GM19023 (cell line): ENCODE measurements around the gene MZT2B.
"Not testable (repeated sequence)": the region's sequence is repeated elsewhere in the genome, so short reads cannot be mapped to it uniquely, and the experiment has no call there.

Source experiments
- ATAC-seq: cut with Tn5 transposase; IDR thresholded peaks from one replicate; pipeline ENCODE4 v1.9.1; 2021; ENCODE audit warnings: mild to moderate bottlenecking, moderate library complexity; ENCODE audit not compliant: unreplicated experiment

The MZT2B gene

DNA sequence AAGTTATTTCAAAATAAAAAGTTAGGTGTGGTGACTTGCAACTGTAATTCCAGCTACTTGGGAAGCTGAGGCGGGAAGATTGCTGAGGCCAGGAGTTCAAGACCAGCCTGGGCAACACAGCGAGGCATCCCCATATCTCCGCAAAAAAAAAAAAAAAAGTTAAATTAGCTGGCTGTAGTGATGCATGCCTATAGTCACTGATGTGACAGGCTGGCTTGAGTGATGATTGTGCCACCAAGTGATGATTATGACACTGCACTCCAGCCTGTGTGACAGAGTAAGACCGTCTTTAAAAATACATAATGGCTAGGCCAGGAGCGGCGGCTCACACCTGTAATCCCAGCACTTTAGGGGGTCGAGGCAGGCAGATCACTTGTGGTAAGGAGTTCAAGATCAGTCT, 12.2 kb upstream of the MZT2B start:
- ATAC-seq = no peak

DNA sequence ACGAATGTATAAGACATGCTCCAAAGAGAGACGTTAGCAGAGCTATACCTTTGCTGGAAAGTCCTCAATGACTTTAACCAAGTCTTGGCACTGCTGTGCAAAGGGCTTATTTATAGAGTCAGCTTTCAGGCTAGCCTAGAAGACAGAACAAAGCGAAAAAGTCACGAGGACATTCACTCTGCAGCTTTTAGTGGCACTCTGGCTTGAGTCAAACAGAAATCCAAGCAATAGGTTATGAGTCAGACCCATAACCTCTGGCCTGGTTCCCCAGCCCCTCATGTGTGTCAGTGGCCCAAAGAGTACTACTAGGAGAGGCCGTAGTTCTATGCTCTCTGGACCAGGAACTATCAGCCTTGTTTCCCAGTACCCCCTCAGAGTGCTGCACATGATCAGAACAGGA, 7.2 kb upstream of the MZT2B start:
- ATAC-seq = not testable (repeated sequence)

DNA sequence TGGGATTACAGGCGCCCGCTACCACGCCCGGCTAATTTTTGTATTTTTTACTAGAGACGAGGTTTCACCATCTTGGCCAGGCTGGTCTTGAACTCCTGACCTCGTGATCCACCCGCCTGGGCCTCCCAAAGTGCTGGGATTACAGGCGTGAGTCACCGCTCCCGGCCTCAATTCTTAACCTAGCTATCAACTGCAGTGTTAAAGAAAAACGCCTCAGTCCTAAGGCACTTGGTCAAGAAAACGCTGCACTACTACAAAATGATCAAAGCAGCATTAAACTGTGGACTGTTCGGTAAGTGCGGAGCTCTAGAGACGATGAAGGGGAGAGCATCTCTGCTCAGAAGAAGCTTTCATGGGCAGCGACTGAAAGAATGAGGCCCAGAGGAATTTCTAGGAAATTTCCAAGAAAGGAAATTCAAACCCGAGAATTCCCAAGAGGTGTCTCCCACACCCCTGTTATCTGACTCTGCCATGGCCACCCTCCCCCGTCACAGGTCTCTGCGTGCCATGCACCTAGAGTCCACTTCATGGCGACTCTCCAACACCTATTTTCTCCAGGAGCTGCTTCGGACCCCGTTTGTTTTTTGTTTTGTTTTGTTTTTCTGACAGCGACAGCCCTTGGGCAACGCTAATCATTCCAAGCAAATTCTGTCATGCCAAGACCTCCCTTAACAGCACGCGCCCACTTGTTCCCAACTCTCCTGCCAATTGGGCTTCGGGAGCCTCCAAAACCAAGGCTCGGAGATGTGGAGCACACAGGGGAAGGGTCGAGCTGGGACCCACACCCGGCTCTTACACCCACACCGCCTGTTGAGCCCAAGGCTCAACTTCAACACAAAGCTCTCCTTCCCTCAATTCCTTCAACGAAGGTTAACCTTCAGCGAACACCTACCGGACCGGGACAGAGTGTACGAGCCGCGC, 1.4 kb upstream of the MZT2B start:
- ATAC-seq = not testable (repeated sequence)

DNA sequence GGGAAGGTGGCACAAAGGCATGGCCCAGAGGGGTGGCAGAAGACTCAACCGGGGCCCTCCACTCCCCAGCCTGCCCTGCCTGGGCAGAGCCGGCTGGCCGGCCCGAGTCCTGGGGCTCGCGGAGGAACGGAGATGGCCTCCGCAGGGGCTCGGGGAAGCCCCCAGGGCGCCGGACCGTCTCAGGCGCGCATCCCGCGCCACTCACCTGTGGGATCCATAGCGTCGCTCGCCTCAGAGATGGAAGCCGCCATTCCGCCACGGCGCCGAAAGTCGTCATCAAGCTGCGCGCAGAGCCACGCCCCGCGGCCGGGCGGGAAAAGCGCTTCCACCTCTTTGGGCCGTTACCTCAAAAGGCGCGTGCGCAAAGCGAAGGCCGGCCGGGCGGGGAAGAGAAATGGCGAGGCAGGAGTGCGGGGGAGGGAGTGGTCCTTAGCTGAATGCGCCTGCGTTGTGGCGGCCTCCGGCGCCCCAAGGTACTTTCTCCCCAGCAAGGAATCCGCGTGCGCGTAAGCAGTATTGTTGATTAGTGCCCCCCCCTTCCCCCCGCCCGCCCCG, 660 bp upstream of the MZT2B start, which contains the start of gene SMPD4:
Gene SMPD4, minus strand, starts transcription at position 278 of the 555 bp plus-strand sequence. CDS start 5,010 bp downstream, outside the sequence.
- ATAC-seq = peak; percentile 62

DNA sequence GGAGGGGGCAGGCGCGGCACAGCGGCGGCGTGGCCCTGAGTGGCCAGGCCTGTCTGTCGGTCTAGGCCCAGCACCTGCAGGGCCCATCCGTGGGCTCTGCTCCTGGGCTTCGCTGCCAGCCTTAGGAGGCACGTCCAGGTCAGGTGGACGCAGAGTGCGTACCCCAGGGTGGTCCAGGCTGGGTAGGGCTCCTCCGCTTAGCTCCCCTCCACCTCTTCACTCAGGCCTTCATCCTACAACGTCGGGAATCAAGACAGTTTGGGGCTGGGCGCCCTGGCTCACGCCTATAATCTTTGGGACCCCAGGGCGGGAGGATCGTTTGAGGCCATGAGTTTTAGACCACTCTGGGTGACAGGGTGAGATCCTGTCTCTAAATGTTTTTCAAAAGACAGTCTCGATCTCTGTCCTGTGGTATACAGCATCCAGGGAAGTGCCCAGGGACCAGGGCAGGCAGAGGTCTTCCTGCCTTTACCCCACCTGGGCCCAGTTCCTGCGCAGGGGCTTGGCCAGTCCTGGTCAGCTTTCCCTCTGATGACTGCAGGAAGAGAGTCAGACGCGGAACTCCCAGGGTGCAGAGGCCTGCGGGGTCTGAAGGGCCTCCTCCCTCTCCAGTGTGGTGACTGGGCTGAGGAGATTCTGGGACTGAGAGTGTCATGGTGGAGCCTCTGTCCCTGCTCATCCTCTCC, 907 bp downstream of the MZT2B start:
- ATAC-seq = peak; percentile 18

DNA sequence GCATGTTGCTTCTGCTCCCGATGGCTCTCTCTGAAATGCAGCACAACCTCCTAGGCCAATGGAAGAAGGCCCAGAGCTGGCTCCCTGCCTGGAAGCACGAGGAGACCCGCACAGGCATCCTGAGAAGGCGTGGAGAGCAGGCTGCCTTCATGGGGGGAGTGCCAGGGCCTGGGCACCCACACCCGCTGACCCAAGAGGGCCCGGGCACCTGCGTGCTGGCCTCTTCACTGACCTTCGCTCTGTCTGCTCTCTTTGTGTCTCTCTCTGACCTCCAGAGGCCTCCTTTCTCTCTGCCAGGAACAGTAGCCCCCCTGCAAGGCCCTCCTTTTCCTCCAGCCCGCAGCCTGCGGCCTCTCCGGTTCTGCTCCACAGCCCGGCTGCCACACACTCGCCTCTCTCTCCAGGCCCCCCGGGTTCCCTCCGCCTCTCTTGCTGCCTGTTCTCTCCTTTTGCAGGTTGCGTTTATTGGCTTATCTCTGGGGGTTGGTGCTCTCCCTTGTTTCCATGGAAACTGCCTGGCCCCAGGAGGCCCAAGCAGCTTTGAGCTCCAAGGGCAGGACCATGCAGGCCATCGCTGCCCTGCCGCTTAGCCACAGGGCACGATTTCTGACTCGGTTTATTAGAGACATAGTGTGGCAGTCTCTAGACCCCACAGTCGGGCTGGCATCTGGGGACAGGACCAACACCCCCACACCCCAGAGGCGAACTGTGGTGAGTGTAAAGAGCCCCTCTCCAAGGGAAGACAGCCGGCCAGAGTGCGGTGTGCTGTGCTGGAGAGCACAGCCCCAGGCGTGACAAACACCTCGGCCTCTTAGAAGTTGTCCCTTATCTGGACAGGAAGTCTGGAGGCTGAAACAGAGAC, 1.7 kb downstream of the MZT2B start:
- no peak for ATAC-seq

DNA sequence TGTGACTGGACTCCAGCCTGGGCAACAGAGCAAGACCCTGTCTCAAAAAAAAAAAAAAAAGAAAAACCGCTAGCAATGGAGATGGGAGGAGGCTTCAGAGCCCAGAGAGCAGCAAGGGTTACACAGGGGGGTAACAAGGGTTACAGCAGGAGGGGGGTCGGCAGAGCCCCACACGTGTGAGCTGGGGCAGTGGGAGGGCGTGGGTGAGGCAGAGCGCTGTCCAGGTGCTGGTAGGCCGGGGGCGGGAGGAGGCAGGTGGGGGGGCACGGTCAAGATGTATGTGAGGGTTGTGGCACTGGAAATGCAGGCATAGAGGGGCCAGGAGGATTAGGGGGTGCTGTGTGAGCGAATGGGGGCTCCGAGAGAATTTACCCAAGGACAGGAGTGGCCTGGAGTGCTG, 3.4 kb downstream of the MZT2B start:
- ATAC-seq = no peak

DNA sequence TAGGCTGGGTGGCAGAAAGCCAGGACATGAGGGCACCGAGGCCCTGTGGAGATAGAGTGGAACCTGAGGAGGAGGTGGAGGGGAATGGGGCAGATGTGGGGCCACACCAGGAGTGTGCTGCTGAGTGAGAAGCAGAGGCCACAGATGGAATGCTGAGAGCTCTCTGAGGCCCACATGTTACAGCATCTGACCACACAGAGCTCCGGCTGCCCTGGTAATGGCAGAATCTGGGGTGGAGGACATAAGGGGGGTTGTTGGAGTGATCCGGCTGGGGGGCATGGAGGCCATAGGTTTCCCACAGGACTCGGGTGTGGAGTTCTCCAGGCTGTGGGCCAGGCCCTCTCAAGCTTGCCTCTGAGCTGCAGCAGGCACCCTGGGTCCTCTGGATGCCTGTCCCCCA, 3.8 kb downstream of the MZT2B start:
- ATAC-seq = no peak

DNA sequence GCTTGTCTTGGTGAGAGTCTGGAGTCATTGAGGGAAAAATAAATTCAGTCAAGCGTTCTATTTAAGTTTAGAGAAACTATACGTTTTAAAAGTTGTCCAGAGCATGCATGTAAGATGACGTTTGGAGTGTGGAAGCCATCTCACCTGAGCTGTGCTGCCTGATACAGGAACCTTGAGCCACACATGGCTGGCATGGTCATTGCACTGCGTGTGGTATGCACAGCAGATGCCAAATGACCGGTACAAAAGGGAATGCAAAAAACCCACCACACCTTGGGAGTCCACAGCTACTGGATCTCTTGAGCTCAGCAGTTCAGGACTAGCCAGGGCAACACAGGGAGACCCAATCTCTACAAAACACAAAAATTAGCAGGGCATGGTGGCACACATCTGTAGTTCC, 4.3 kb downstream of the MZT2B start:
- no peak for ATAC-seq

DNA sequence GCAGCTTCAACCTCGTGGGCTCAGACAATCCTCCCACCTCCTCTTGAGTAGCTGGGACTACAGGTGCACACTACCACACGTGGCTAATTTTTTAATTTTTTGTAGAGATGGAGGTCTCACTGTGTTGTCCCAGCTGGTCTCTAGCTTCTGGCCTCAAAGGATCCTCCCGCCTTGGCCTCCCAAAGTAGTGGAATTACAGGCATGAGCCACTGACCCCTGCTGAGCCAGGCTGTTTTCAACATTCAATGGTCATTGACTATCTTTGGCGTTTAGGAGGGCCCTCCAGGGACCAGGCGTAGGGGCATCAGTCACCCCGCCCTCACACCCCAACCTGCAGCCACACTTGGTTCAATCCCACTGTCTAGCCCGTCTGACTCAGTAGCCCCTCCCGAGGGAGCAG, 5.2 kb downstream of the MZT2B start:
- ATAC-seq = no peak

DNA sequence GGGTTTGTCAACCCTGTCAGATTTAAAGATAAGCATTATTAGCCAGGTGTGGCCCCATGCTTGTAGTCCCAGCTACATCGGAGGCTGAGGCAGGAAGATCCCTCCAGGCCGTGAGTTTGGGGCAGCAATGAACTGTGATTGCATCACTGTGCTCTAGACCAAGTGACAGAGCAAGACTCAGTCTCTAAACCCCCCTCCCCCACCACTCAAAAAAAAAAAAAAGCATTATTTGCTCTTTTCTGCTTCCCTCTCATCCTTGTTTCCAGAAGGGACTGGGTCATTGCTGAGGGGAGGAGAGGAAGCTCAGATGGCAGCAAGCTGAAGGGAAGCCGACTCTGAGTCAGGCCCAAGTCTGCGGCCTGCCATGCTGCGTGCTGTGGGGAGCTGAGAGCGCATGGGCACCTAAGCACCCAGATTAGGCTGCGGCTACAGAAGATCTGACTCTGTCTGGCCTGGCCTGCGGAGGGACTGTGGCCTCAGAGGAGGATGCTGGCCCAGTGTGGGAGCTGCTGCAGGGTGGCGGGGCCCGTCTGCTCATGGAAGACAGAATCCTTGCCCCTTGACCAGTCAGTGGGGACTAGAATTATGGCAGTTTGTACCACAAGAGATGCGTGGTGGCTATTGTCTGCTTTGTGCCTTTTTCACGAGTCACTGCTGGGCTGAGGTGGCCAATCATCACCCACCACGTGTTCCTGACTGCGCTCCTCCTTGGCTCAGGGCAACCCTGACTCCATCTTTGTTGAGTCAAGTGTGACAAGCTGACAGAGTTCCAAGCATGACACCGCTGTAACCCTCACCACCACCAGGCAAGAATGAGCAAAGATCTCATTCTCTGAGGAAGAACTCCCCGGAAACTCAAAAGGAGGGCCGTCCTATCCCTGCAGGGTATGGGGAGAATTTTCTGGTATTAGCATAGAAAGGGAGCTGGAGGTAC, 6.1 kb downstream of the MZT2B start:
- not testable (repeated sequence) for ATAC-seq

DNA sequence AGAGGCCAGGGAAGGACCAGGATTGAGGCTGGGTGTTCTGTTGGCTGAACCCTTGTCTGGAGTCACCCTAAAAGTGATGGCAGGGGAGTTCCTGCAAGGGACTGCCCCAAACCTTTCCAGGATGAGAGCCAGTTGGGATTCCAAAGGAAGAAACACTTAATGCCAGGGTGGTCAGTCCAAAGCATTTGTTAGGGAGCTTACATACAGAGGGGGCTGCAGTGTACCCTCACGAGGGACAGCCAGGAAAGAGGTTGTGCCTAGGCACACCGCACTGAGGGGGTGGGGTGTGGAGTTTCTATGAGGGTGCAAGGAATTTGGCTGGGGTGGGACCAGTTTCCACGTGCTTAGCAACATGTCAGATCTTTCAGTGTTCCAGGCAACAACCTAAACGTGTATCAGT, 6.9 kb downstream of the MZT2B start:
- not testable (repeated sequence) for ATAC-seq

DNA sequence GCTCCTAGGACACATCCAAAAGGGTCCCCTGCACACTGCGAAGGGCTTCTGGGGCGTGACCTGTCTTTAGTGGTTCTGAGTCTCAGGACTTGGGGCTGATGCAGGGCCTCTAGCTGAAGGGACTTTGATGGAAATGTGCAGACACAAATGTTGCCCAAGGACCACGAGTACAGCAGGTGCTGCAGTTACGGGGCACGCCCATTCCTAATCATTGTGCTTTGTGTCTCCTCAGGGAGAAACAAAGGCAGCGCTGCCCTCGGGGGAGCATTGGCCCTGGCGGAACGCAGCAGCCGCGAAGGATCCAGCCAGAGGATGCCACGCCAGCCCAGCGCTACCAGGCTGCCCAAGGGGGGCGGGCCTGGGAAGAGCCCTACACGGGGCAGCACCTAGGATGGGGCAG, 8.2 kb downstream of the MZT2B start:
- no peak for ATAC-seq

DNA sequence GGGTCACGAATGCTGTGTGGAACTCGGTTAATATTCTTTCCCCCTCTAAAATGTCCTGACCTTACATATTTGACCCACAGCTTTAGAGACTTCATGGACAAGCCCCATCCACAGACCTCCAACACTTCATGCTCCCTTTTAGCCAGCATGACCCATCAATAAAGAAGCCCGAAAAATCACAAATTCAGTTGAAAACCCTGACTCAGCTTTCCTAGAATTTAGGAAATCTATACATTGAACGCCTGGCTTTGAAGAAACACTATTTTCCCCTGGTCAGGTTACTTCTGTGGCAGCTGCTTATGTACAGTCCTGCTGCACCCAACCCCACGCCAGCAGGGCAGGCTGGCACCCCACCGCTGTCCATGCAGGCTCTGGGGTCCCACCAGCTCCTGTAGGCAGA, 9.3 kb downstream of the MZT2B start:
- not testable (repeated sequence) for ATAC-seq

DNA sequence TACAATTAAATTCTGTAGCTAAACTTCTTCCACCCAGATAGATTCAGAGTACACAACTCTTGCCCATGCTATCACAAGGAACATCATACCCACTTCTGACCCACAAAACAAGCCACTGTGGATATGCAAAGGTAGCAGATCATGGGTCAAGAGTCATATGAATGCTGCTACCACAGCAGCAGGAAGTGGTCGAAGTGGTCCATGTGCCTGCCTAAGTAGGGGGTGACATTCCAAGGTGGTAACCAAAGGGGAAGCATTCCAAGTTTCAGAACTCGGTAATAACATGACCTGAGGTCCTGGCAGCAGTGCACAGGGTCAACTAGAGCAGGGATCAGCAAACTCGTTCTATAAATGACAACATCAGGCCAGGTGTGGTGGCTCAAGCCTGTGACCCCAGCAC, 10.4 kb downstream of the MZT2B start:
- ATAC-seq = not testable (repeated sequence)

DNA sequence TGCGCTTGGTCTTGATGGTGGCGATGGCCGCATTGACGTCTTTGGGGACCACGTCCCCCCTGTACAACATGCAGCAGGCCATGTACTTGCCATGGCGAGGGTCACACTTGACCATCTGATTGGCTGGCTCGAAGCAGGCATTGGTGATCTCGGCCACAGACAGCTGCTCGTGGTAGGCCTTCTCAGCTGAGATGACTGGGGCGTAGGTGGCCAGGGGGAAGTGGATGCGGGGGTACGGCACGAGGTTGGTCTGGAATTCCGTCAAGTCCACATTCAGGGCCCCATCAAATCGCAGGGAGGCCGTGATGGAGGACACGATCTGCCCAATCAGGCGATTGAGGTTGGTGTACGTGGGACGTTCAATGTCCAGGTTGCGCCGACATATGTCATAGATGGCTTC, 11.8 kb downstream of the MZT2B start:
- not testable (repeated sequence) for ATAC-seq

DNA sequence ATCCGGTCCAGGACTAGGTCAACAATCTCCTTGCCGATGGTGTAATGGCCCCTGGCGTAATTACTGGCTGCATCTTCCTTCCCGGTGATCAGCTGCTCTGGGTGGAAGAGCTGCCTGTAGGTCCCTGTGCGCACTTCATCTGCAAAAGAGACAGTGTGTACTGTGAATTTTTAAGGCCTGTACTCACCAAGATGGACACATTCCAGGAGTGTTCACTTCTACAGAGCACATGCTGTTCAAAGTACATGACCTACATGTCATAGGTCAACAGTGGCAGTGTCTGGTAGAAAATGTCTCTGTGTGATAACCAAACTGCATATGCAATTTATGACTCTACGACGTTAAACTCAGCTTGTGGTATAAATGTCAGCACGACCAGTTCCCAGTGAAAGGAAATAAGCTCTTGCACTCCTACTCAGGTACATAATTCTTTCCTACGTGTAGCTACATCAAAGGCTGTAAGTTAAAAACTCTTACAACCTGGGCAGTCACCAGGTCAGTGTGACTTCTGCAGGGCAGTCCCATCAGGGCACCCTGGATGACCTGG, 13.1 kb downstream of the MZT2B start:
- ATAC-seq = not testable (repeated sequence)

DNA sequence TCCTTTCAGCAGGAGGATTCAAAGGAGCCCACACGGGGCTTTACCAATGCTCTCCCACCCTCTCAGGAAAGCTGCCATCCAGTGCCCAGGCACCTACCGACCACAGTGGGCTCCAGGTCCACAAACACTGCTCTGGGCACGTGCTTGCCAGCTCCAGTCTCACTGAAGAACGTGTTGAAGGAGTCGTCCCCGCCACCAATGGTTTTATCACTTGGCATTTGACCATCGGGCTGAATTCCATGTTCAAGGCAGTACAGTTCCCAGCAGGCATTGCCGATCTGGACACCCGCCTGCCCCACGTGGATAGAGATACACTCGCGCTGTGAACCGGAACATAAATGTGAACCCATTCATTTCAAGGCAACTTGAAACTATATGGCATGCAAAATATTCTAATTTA, 14.0 kb downstream of the MZT2B start:
- not testable (repeated sequence) for ATAC-seq

DNA sequence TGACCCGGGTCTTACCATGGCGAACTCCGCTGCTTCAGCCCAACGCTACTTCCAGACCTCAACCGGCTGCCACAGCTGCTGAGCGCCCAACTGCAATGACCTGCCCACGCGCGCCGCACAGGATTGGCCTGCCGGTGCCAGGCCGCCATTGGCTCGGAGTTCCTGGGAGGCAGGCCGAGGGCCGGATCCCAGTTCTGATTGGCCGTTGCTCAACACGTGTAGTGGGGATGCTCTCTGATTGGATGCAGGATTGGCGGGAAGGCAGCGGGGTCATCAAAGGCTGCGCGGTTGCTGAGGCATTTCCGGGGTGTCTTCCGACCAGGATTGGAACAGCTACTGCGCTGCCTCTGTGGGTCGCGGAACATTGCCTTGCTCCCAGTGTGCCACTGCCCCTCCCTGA, 16.3 kb downstream of the MZT2B start, which contains the start of gene TUBA3E:
Gene TUBA3E, minus strand, starts transcription at position 97 of the 400 bp plus-strand sequence. Its CDS starts 79 bp downstream, at position 18.
- no peak for ATAC-seq
